Ascending aorta (tissue), 2 donors: ENCODE results near the gene POPDC2. TPM values are rescaled to one million over a fixed set of nuclear protein-coding genes. Genes with fewer than 3 reads are reported as not detected.

Experiments used
- DNase-seq, 2 donors: peaks; one replicate each; pipeline ENCODE4 v3.0.0-alpha.2; 2019; ENCODE audit warnings: low spot score in 2 of 2
- H3K27ac ChIP-seq, 2 donors: fragments of 200-600 bp; sonication (generic); one replicate each; pipeline ENCODE4 v1.5.1; 2016 to 2017; ENCODE audit warnings: mild to moderate bottlenecking in 1 of 2
- H3K27me3 ChIP-seq: fragments of 200-600 bp; sonication (generic); one replicate; pipeline ENCODE4 v1.5.1; 2017
- H3K36me3 ChIP-seq, 2 donors: fragments of 200-600 bp; sonication (generic); one replicate each; pipeline ENCODE4 v1.5.1; 2016
- H3K4me1 ChIP-seq, 2 donors: fragments of 200-600 bp; sonication (generic); one replicate each; pipeline ENCODE4 v1.5.1; 2016 to 2017; ENCODE audit warnings: mild to moderate bottlenecking in 1 of 2
- H3K4me3 ChIP-seq, 2 donors: fragments of 200-600 bp; sonication (generic); one replicate each; pipeline ENCODE4 v1.5.1; 2016 to 2017; ENCODE audit warnings: mild to moderate bottlenecking in 1 of 2
- H3K9me3 ChIP-seq, 2 donors: fragments of 200-600 bp; sonication (generic); one replicate each; pipeline ENCODE4 v1.5.1; 2016
- intact Hi-C: fragments of 100-400 bp; cut with DNase I; formaldehyde crosslinking; loops from one replicate; pipeline ENCODE4 v1.15.1; 2023
- total RNA-seq: library from RNA; depleted of rRNA; stranded (reverse); fragments of >200 nt; gene quantifications from one replicate; pipeline ENCODE4 v1.1.0, GENCODE V29; 2016
- TF ChIP-seq, protein P1 (sequence below), 3 experiments: fragments of 200-600 bp in 2 of 3; fragments of 450-650 bp in 1 of 3; sonication (generic) in 2 of 3; IDR thresholded peaks; one replicate each; pipeline ENCODE4 v1.5.1; 2016 to 2019; ENCODE audit warnings: antibody characterized with exemption in 3 of 3, mild to moderate bottlenecking in 1 of 3, moderate library complexity in 1 of 3

Gene POPDC2
- total RNA-seq, 1 donor from 2014 or later = 4.7 TPM

DNA sequence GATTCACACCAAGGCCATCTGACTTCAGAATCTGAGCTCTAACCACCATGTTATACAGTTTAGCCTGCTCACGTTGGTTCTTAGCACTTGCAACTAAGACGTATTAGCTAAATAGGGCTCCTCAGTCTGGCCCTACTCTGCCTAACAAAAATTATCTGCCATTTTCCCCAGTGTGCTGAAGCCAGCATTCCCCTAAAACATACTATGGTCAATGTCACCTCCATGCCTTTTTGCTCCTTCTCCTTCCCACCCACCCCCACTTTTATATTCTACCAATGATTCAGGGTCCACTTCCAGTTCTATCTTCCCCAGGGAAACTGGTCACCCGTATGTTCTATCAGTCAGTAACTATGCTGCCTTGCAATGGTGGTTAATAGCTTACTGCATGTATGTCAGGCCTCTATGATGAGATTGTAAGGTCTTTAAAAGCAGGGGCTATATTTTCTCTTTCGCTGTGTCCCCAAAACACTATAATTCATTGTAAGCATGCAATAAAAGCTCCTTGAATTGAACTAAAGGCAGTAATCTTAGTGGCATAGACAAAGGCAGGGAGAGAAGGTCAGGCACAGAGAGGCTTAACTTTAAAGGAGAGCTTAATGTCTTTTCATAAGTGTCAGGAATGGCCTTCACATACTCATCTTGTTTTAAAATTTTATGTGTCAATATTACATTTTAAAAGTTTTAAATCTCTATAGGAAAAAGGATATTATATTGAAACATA, 23.3 kb downstream of the POPDC2 start:
- Histone ChIP-seq H3K36me3 (peaks cover 0 to 11% of the 10 kb centered on the region in 2 donors), H3K27me3 (no peaks in the 10 kb centered on the region), H3K4me3 (no peak overlapping the region), H3K27ac (peak overlapping the region; percentile 78 to 83), H3K9me3 (peaks cover 0 to 4% of the 10 kb centered on the region in 2 donors), H3K4me1 (peaks cover 3 to 17% of the 10 kb centered on the region in 2 donors)
- TF ChIP-seq, protein P1, sequence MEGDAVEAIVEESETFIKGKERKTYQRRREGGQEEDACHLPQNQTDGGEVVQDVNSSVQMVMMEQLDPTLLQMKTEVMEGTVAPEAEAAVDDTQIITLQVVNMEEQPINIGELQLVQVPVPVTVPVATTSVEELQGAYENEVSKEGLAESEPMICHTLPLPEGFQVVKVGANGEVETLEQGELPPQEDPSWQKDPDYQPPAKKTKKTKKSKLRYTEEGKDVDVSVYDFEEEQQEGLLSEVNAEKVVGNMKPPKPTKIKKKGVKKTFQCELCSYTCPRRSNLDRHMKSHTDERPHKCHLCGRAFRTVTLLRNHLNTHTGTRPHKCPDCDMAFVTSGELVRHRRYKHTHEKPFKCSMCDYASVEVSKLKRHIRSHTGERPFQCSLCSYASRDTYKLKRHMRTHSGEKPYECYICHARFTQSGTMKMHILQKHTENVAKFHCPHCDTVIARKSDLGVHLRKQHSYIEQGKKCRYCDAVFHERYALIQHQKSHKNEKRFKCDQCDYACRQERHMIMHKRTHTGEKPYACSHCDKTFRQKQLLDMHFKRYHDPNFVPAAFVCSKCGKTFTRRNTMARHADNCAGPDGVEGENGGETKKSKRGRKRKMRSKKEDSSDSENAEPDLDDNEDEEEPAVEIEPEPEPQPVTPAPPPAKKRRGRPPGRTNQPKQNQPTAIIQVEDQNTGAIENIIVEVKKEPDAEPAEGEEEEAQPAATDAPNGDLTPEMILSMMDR (IDR thresholded peaks at IDR 0.05) = no peak
- no peak for DNase-seq
- intact Hi-C loops = no loop called here

DNA sequence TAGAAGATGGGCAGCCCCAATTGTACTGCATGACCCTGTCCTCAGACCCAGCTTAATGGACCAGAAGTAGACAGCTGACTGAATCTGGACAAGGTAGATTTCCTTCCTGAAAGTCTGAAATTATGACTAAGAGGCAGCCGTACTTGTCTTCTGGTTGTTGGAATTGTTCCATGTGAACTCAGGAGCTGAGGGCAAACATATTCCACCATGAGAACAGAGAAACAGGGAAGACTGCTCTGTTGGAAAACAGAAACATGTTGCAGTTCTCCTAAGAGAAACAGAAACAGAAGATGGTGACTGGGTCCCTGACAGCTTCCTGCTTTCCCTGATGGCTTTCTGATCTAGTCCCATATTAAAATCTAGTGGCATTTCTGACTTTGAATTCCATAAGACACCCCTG, 24.1 kb downstream of the POPDC2 start:
- Histone ChIP-seq H3K4me3 (no peak overlapping the region), H3K4me1 (peaks cover 3 to 24% of the 10 kb centered on the region in 2 donors), H3K36me3 (peaks cover 0 to 3% of the 10 kb centered on the region in 2 donors), H3K27me3 (no peaks in the 10 kb centered on the region), H3K27ac (peak overlapping the region; percentile 2 to 11), H3K9me3 (peaks cover 0 to 3% of the 10 kb centered on the region in 2 donors)
- DNase-seq = no peak
- intact Hi-C loops = no loop called here
- TF ChIP-seq, protein P1 (IDR thresholded peaks at IDR 0.05) = no peak

DNA sequence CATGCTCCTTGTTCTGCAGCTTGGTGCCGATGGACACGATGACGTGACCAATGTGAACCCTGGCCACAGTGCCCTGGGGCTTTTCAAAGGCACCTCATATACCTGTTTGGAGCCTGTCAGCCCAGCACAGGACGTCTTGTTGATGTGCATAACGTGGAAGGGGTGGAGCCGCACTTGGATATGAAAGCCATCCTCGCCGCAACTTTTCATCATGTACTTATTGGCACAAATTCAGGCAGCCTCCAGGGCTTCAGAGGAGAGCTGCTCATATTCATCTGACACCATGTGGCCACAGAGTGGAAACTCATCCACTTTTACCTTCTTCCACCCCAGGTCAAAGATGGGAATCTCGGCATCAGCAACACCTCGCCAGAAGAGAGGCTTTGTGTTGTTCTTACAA, 24.7 kb downstream of the POPDC2 start:
- TF ChIP-seq, protein P1 (IDR thresholded peaks at IDR 0.05) = no peak
- H3K27ac ChIP-seq = peak overlapping the region; percentile 2 to 11
- peaks cover 3 to 30% of the 10 kb centered on the region in 2 donors for H3K4me1 ChIP-seq
- DNase-seq = peak in 1 of 2 donors; percentile 60
- intact Hi-C loops = no loop called here
- no peak overlapping the region for H3K4me3 ChIP-seq
- H3K9me3 ChIP-seq = no peaks in the 10 kb centered on the region
- H3K36me3 ChIP-seq = no peaks in the 10 kb centered on the region
- no peaks in the 10 kb centered on the region for H3K27me3 ChIP-seq

DNA sequence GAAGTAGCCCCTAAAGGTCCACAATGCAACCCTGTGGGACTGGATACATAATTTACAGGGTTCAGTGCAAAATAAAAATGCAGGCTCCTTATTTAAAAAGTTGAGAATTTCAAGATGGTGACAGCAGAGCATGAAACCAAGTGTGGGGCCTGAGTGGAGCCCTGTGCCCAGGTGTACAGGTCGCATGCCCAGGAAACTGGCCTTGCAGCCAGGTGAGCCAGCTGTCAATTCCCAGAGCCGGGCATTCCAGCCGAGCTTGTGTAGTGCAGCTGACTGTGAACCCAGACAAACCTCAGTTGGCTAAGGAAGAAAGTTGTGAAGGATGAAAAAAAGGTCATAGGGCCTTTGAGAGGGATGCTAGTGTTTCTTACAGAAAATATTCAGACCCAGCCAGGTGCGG, 27.6 kb downstream of the POPDC2 start:
- Histone ChIP-seq H3K9me3 (no peaks in the 10 kb centered on the region), H3K4me3 (no peak overlapping the region), H3K36me3 (no peaks in the 10 kb centered on the region), H3K4me1 (peaks cover 7 to 50% of the 10 kb centered on the region in 2 donors), H3K27me3 (no peaks in the 10 kb centered on the region), H3K27ac (peak overlapping the region in 1 of 2 donors; percentile 85)
- DNase-seq = peak in 1 of 2 donors; percentile 54
- intact Hi-C loops = no loop called here
- TF ChIP-seq, protein P1 (IDR thresholded peaks at IDR 0.05) = no peak

DNA sequence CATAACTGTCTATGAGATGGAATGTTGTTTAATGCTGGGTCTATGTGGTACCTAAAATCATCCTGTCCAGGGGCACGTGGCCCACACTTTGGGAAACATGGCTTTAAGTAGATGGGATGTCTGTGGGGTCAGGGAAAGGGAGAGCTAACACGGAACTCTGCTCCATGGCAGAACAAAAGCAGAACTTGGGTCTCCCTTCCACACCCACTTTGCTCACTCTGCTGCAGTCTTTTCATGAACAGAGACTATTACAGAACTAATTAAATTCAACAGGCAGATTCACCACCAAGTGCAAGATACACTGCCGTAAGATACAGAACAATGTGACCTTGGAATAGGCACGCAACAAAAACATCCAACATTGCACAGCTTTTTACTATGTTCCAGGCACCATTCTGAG, 28.2 kb downstream of the POPDC2 start:
- intact Hi-C loops = no loop called here
- H3K4me3 ChIP-seq = no peak overlapping the region
- H3K36me3 ChIP-seq = no peaks in the 10 kb centered on the region
- peak in 1 of 2 donors; percentile 37 for DNase-seq
- no peaks in the 10 kb centered on the region for H3K9me3 ChIP-seq
- TF ChIP-seq, protein P1 (IDR thresholded peaks at IDR 0.05) = no peak
- H3K27ac ChIP-seq = peak overlapping the region; percentile 74 to 85
- H3K27me3 ChIP-seq = no peaks in the 10 kb centered on the region
- peaks cover 4 to 52% of the 10 kb centered on the region in 2 donors for H3K4me1 ChIP-seq
